Fibroblast of lung (primary cell): ENCODE data around the gene MYOD1. TPM values are rescaled to one million over a fixed set of nuclear protein-coding genes. Genes with fewer than 3 reads are reported as not detected.

Experiments
- DNase-seq, 2 donors: peaks; one replicate each; pipeline versions ENCODE4 v3.0.0 to v3.0.0-alpha.2; 2010; ENCODE audit warnings: low read depth in 2 of 2
- H2AFZ ChIP-seq: 2 replicates; pipeline ENCODE4 v1.5.1; 2012; ENCODE audit warnings: low read length, control low read depth, inconsistent platforms
- H3K27ac ChIP-seq: 2 replicates; pipeline ENCODE4 v1.5.1; 2011; ENCODE audit warnings: low read length, control low read depth; ENCODE audit not compliant: insufficient read depth
- H3K27me3 ChIP-seq: 2 replicates; pipeline ENCODE4 v1.5.1; 2011; ENCODE audit warnings: mild to moderate bottlenecking, low read length; ENCODE audit not compliant: control insufficient read depth, insufficient read depth
- H3K36me3 ChIP-seq: 2 replicates; pipeline ENCODE4 v1.5.1; 2011; ENCODE audit warnings: low read length; ENCODE audit not compliant: control insufficient read depth, insufficient read depth
- H3K4me1 ChIP-seq: 2 replicates; pipeline ENCODE4 v1.5.1; 2011; ENCODE audit warnings: low read length; ENCODE audit not compliant: control insufficient read depth, insufficient read depth; ENCODE audit errors: extremely low read depth
- H3K4me2 ChIP-seq: 2 replicates; pipeline ENCODE4 v1.5.1; 2011; ENCODE audit warnings: low read length, control low read depth; ENCODE audit not compliant: insufficient read depth; ENCODE audit errors: extremely low read depth
- H3K4me3 ChIP-seq, 4 experiments: fragments of 200-600 bp in 1 of 4; sonication (generic) in 1 of 4; replicated peaks in 1 of 4; 2 replicates each; pipeline ENCODE4 v1.5.1; 2011 to 2016; ENCODE audit warnings: low read length in 4 of 4, low read depth in 3 of 4, mild to moderate bottlenecking in 3 of 4, control low read depth in 2 of 4, inconsistent platforms in 1 of 4, mixed read lengths in 1 of 4; ENCODE audit not compliant: insufficient read depth in 1 of 4; ENCODE audit errors: control extremely low read depth in 1 of 4
- H3K79me2 ChIP-seq: 2 replicates; pipeline ENCODE4 v1.5.1; 2012; ENCODE audit warnings: mild to moderate bottlenecking, low read length, inconsistent platforms; ENCODE audit not compliant: control insufficient read depth, insufficient read depth
- H3K9ac ChIP-seq: 2 replicates; pipeline ENCODE4 v1.5.1; 2011; ENCODE audit warnings: mild to moderate bottlenecking, low read length, control low read depth; ENCODE audit not compliant: insufficient read depth
- H3K9me3 ChIP-seq: 2 replicates; pipeline ENCODE4 v1.5.1; 2012; ENCODE audit warnings: low read depth, low read length; ENCODE audit not compliant: control insufficient read depth, insufficient read depth
- H4K20me1 ChIP-seq: 2 replicates; pipeline ENCODE4 v1.5.1; 2011; ENCODE audit warnings: low read length; ENCODE audit not compliant: control insufficient read depth, insufficient read depth; ENCODE audit errors: extremely low read depth
- CTCF ChIP-seq, 2 donors: IDR thresholded peaks in 1 of 2; conservative IDR thresholded peaks in 1 of 2; 1 replicate in 1 of 2; 2 replicates in 1 of 2; pipeline ENCODE4 v1.5.1; 2011 to 2012; ENCODE audit warnings: low read length in 2 of 2, control low read depth in 1 of 2, inconsistent platforms in 1 of 2, low read depth in 1 of 2, mild to moderate bottlenecking in 1 of 2
- EZH2 ChIP-seq: IDR thresholded peaks from 2 replicates; pipeline ENCODE4 v1.5.1; 2012; ENCODE audit warnings: low read length, control low read depth, mild to moderate bottlenecking; ENCODE audit errors: missing control alignments
- polyA plus RNA-seq, 2 donors: library from polyadenylated mRNA; depleted of rRNA in 1 of 2; stranded (reverse) in 1 of 2; unstranded in 1 of 2; fragments of >200 nt; gene quantifications; 2 replicates each; pipeline ENCODE4 v1.2.1, GENCODE V29; 2011 to 2012; ENCODE audit warnings: missing spikeins in 1 of 2
- total RNA-seq: library from RNA; depleted of rRNA; stranded (reverse); fragments of >200 nt; gene quantifications from 2 replicates; pipeline ENCODE4 v1.2.1, GENCODE V29; 2014

The MYOD1 gene
- total and polyA plus RNA-seq, 2 donors (not counting 1 experiment from before 2014, with no cell fraction given), result not detected

DNA sequence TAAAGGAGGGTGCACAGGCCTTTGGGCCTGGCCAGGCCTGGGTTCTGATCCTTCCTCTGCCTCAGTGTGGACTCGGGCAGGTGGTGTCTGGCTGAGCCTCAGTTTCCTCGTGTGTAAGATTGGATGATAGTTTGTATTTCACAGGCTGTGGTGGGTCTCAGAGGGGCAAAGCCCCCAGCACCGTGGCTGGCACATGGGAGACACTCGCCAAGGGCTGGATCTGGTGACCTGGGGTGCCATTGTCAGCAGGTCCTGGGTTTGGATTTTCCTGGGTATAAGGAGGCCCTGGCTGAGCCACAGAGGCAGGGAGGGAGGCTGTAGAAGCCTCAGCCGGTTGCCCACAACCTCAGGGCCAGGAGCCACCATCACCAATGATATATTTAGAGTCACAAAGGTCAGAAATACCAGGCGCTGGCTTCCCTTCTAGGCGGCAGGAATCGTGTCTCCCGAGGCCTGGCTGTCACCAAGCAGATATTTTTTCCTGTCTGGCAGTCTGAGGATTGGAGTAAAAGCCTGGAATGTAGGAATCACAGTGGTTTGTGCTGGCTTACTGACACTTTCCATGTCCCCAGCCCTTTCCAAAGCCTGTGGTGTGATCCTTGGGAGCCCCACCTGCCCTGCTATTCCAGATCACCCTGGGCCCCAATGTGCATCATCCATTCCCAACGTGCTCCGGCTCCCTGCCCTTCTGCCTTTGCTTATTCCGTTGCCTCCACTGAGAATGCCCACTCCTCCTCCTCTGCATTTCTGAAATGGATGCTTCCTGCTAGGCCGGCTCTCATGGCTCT lies 30.8 kb downstream of the MYOD1 start:
- H3K4me3 ChIP-seq, result no peak overlapping the region
- H3K36me3 ChIP-seq, result no peaks in the 10 kb centered on the region
- no peak for DNase-seq
- H3K9me3 ChIP-seq, result no peaks in the 10 kb centered on the region
- no peaks in the 10 kb centered on the region for H4K20me1 ChIP-seq
- no peaks in the 10 kb centered on the region for H3K79me2 ChIP-seq
- no peak overlapping the region for H3K4me2 ChIP-seq
- no peak overlapping the region for H3K9ac ChIP-seq
- H3K27ac ChIP-seq, result no peak overlapping the region
- TF ChIP-seq CTCF (conservative IDR thresholded peaks at IDR 0.05 in 1 of 2, IDR thresholded peaks at IDR 0.05 in 1 of 2; ENCODE audit: low read depth in 1 of 2, low read length in 2 of 2) (no peak), EZH2 (no peak)
- H2AFZ ChIP-seq, result no peak overlapping the region
- H3K4me1 ChIP-seq, result no peaks in the 10 kb centered on the region
- H3K27me3 ChIP-seq, result peaks cover 2% of the 10 kb centered on the region

DNA sequence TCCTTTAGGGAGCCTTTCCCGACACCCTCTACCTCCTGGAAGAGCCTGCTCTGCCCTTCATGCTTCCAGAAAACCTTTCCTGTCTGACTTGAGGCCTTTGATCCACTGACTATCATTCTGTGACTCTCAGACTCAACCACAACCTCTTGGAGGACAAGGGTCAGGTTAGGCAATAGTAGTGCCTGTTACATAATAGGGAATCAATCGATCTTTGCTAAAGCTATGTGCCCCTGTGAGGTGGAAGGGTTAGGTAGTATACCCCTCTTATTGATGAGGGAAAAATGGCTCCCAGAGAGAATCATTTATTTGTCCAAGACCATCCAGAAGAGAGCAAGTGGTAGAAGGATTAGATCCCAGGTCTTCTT lies 31.4 kb downstream of the MYOD1 start:
- H3K4me3 ChIP-seq, result no peak overlapping the region
- no peaks in the 10 kb centered on the region for H3K4me1 ChIP-seq
- H3K9me3 ChIP-seq, result no peaks in the 10 kb centered on the region
- H2AFZ ChIP-seq, result no peak overlapping the region
- no peak overlapping the region for H3K9ac ChIP-seq
- H3K4me2 ChIP-seq, result no peak overlapping the region
- DNase-seq, result no peak
- H3K27ac ChIP-seq, result no peak overlapping the region
- no peaks in the 10 kb centered on the region for H3K36me3 ChIP-seq
- H4K20me1 ChIP-seq, result no peaks in the 10 kb centered on the region
- H3K79me2 ChIP-seq, result no peaks in the 10 kb centered on the region
- H3K27me3 ChIP-seq, result peaks cover 6% of the 10 kb centered on the region
- TF ChIP-seq EZH2 (no peak), CTCF (conservative IDR thresholded peaks at IDR 0.05 in 1 of 2, IDR thresholded peaks at IDR 0.05 in 1 of 2; ENCODE audit: low read depth in 1 of 2, low read length in 2 of 2) (no peak)

GRCh38 chr11:17751558-17751957 lies 32.2 kb downstream of the MYOD1 start:
- no peak for DNase-seq
- no peak overlapping the region for H3K27ac ChIP-seq

More at GRCh38 chr11:17751558-17751957, 32.2 kb downstream of the MYOD1 start:
- Histone ChIP-seq H3K27me3 (peaks cover 6% of the 10 kb centered on the region), H3K9ac (no peak overlapping the region), H3K9me3 (no peaks in the 10 kb centered on the region), H3K4me2 (no peak overlapping the region), H3K4me1 (no peaks in the 10 kb centered on the region), H3K36me3 (no peaks in the 10 kb centered on the region), H3K4me3 (no peak overlapping the region), H3K79me2 (no peaks in the 10 kb centered on the region), H4K20me1 (no peaks in the 10 kb centered on the region), H2AFZ (no peak overlapping the region)
- TF ChIP-seq EZH2 (no peak), CTCF (conservative IDR thresholded peaks at IDR 0.05 in 1 of 2, IDR thresholded peaks at IDR 0.05 in 1 of 2; ENCODE audit: low read depth in 1 of 2, low read length in 2 of 2) (no peak)
